Hepatocyte (in vitro differentiated cells): ENCODE data around the gene NAXD.

Experiments used
- CTCF ChIP-seq: fragments of 200-600 bp; sonication (generic); IDR thresholded peaks from 2 replicates; pipeline ENCODE4 v1.5.1; 2016; ENCODE audit warnings: antibody characterized with exemption, mild to moderate bottlenecking; ENCODE audit not compliant: poor library complexity
- EZH2 ChIP-seq: fragments of 200-600 bp; sonication (generic); IDR thresholded peaks from 2 replicates; pipeline ENCODE4 v1.6.1; 2016; ENCODE audit warnings: antibody characterized with exemption, mild to moderate bottlenecking, borderline replicate concordance

- TF ChIP-seq CTCF = no peak
- TF ChIP-seq EZH2 = no peak
Observed at GRCh38 chr13:110641055-110642015, 26.0 kb downstream of the NAXD start.
